ENCODE measurements around the gene BTG1. TPM values are rescaled to one million over a fixed set of nuclear protein-coding genes. Genes with fewer than 3 reads are reported as not detected.

The BTG1 gene
- total and polyA plus RNA-seq, 2 of the 4 experiments (the other 2 are of a cell fraction) = 3.8 to 33.5 TPM

DNA sequence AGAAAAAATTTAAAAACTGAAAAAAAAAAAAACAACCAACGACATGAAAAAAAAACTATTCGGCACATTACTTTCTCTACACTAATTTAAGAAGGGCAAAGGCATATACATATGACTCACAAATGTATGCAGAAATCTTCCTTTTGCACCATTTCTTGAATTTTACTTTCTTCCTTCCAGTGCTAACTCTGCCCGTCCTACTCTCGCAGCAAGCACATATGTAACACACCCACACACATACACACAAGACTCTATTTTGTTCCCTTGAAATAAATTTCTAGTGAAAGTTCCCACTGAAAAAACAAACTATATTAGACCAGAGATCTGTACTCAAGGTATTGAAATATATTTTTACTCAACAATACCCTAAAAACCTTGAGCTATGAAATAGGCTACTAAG is 14.6 kb downstream of the BTG1 start:
- in situ Hi-C loops (cut with MboI; ENCODE audit: low sequenced_read_pairs) = loop anchor here (5.0 kb wide), 1 partner anchor 49 kb away; no protein-coding TSS in a partner anchor
- no peak overlapping the region; the same call in 1 of the 2 replicates for H4K91ac ChIP-seq (ENCODE audit: insufficient read depth, low read depth, low read length)

More for the DNA sequence above, 14.6 kb downstream of the BTG1 start:
- Histone ChIP-seq H4K20me1 (ENCODE audit: insufficient read depth, low read length) (no peaks in the 10 kb centered on the region), H3K36me3 (ENCODE audit: control insufficient read depth, insufficient read depth, low read length) (no peaks in the 10 kb centered on the region; the same call in 1 of the 2 replicates), H3K79me1 (ENCODE audit: low read depth in 1 of 2, low read length in 2 of 2) (peaks cover 13 to 69% of the 10 kb centered on the region in 2 experiments), H2BK5ac (ENCODE audit: low read depth, low read length, poor library complexity, severe bottlenecking) (peak overlapping the region; percentile 52), H4K8ac (ENCODE audit: low read depth in 2 of 2, low read length in 2 of 2) (no peak overlapping the region; a peak in 1 of 4 replicates), H3K9me1 (ENCODE audit: insufficient read depth, low read length) (peaks cover 9% of the 10 kb centered on the region; the same call in 1 of the 2 replicates), H2AFZ (replicated peaks; ENCODE audit: low read length, poor library complexity) (no peak overlapping the region), H3K4ac (ENCODE audit: low read depth, low read length) (no peak overlapping the region), H3K18ac (ENCODE audit: low read depth, low read length) (no peak overlapping the region), H3K4me2 (ENCODE audit: low read depth, low read length) (peak overlapping the region; percentile 55; the same call in 1 of the 2 replicates), H4K5ac (ENCODE audit: low read depth, low read length) (no peak overlapping the region; the same call in 1 of the 2 replicates), H3K27me3 (ENCODE audit: control insufficient read depth, insufficient read depth, low read length) (no peaks in the 10 kb centered on the region), H3K56ac (ENCODE audit: extremely low read depth, insufficient read depth, low read length) (no peak overlapping the region), H2AK9ac (replicated peaks; ENCODE audit: low read depth, low read length, poor library complexity) (no peak overlapping the region), H3K23ac (ENCODE audit: low read depth, low read length) (no peak overlapping the region), H3K9me3 (ENCODE audit: control insufficient read depth, insufficient read depth, low read length) (no peaks in the 10 kb centered on the region), H2BK20ac (ENCODE audit: low read depth, low read length) (no peak overlapping the region), H2BK120ac (ENCODE audit: low read depth, low read length) (no peak overlapping the region), H2AK5ac (ENCODE audit: low read depth, low read length) (no peak overlapping the region), H3K9ac (ENCODE audit: low read depth, low read length) (no peak overlapping the region), H3K14ac (replicated peaks; ENCODE audit: low read depth, low read length) (no peak overlapping the region), H3K4me1 (ENCODE audit: control insufficient read depth, insufficient read depth, low read length) (peaks cover 11% of the 10 kb centered on the region), H3K4me3 (ENCODE audit: insufficient read depth, low read depth, low read length) (no peak overlapping the region), H3K27ac (ENCODE audit: insufficient read depth, low read length) (no peak overlapping the region), H2BK15ac (ENCODE audit: low read depth, low read length) (no peak overlapping the region)
- 85% methylated on average over 2 of the region's 4 CpGs; no CpG with 5 or more reads in 1 of the 2 experiments for WGBS, 2 experiments (ENCODE audit: extremely low coverage in 2 of 2, insufficient read length in 1 of 2)
- intact Hi-C loops (cut with micrococcal nuclease) = no loop called here
- DNase-seq (no peak), ATAC-seq (ENCODE audit: low read depth) (peak; percentile 22; the same call in 1 of the 2 replicates)
- dilution Hi-C loops (cut with HindIII; ENCODE audit: low sequenced_read_pairs, unreplicated experiment) = no loop called here
- CTCF ChIA-PET = no interaction called here
- no peak for TF ChIP-seq RCOR1 (IDR thresholded peaks at IDR 0.05; ENCODE audit: insufficient replicate concordance, low read length)
- no peak for TF ChIP-seq RFX5 (IDR thresholded peaks at IDR 0.05; ENCODE audit: low read depth, low read length)
- POLR2A ChIA-PET (ENCODE audit: unreplicated experiment) = no interaction called here
- BruUV-seq (replicated peaks) = no TSS peak
